Measurements from ENCODE around the gene CFAP99. TPM values are rescaled to one million over a fixed set of nuclear protein-coding genes. Genes with fewer than 3 reads are reported as not detected.
A peak's percentile ranks its signal among the peaks of the same experiment; 100 is the strongest.

CFAP99 gene
- total and polyA plus RNA-seq, 3 donors from 2014 or later: 30.5 to 41.2 (median 40.1) TPM

- WGBS, 2 donors: 0 to 1% methylated on average over 8 of the region's 61 CpGs
- Histone ChIP-seq H3K27me3 (no peaks in the 10 kb centered on the region), H3K27ac (peak overlapping the region in 1 of 2 donors; percentile 46), H3K9me3 (no peaks in the 10 kb centered on the region), H3K36me3 (ENCODE audit: low read depth, missing control alignments) (no peaks in the 10 kb centered on the region), H3K4me3 (peak overlapping the region; percentile 68), H3K4me1 (peaks cover 28% of the 10 kb centered on the region)
- DNase-seq: no peak
- TF ChIP-seq CTCF (IDR thresholded peaks at IDR 0.05): no peak
- no peak for TF ChIP-seq POLR2A (IDR thresholded peaks at IDR 0.05)
- intact Hi-C loops (cut with DNase I; ENCODE audit: low total_unique reads): no loop called here
Measured at GRCh38 chr4:2417226-2417764, 1.5 kb upstream of the CFAP99 start.

DNA sequence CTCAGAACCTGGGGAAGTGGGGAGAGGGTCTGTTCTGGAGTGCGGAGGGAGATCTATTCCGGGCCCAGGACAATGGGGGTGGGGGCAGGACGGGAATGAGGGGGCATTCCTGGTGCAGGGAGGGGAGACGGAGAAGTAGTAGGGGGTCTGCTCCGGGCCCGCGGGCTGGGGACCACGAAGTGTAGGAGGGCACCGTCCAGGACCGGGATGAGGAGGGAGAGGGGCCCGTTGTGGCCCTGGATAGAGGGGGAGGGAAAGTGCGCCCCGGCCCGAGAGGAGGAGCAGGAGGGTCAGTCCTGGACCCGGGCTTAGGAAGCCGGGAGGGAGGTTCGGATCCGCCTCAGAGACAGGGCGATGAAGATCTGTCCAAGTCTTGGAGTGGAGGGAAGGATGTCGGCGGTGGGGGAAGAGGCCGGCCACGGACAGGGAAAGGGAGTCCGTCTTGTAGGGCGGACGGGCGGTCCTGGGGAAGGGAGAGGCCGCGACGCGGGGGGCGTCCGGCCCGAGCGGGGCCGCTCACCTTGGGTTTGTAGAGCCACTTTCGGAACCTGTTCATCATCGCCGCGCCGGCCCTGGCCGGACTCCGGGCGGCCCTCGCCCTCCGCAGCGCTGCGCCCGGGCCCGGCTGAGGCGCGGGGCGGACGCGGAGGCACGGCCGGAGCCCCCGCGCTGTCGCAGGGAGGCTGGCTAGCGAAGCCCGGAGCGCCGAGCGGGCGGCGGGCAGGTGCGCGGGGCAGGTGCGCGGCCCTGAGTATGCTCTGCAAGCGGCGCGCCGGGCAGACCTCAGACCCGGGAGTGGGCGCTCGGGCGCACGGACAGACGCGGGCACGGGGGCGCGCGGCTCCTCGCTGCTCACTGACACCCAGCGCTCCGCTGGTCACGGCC is 748 bp upstream of the CFAP99 start, which contains the start of gene ZFYVE28:
Gene ZFYVE28 (minus strand): TSS at position 881 of the 885 bp plus-strand sequence. CDS start 322 bp downstream, at position 559.
- no peak for DNase-seq
- 0 to 1% methylated on average over 19 to 57 of the region's 90 CpGs for WGBS, 2 donors
- Histone ChIP-seq H3K27ac (no peak within 1 kb of the TSS), H3K4me1 (peaks cover 21% of the 10 kb centered on the region), H3K9me3 (no peaks in the 10 kb centered on the region), H3K36me3 (ENCODE audit: low read depth, missing control alignments) (no peaks in the 10 kb centered on the region), H3K4me3 (peak within 1 kb of the TSS; percentile 68), H3K27me3 (no peaks in the 10 kb centered on the region)
- intact Hi-C loops (cut with DNase I; ENCODE audit: low total_unique reads): no loop called here
- TF ChIP-seq POLR2A (IDR thresholded peaks at IDR 0.05): no peak

- no peak for TF ChIP-seq CTCF (IDR thresholded peaks at IDR 0.05)
- no peak for TF ChIP-seq POLR2A (IDR thresholded peaks at IDR 0.05)
- 21 to 24% methylated on average over 9 of the region's 9 CpGs for WGBS, 2 donors
- Histone ChIP-seq H3K27me3 (no peaks in the 10 kb centered on the region), H3K9me3 (no peaks in the 10 kb centered on the region), H3K36me3 (ENCODE audit: low read depth, missing control alignments) (no peaks in the 10 kb centered on the region), H3K27ac (no peak overlapping the region), H3K4me3 (peak overlapping the region in 1 of 2 donors; percentile 51), H3K4me1 (peaks cover 10% of the 10 kb centered on the region)
- DNase-seq: peak; percentile 77
- intact Hi-C loops (cut with DNase I; ENCODE audit: low total_unique reads): no loop called here
Measured at GRCh38 chr4:2419814-2420213, 1.1 kb downstream of the CFAP99 start.

GRCh38 chr4:2421928-2422327 is 3.2 kb downstream of the CFAP99 start:
- no peaks in the 10 kb centered on the region for H3K9me3 ChIP-seq
- H3K4me3 ChIP-seq: no peak overlapping the region
- H3K27me3 ChIP-seq: no peaks in the 10 kb centered on the region
- intact Hi-C loops (cut with DNase I; ENCODE audit: low total_unique reads): no loop called here
- H3K36me3 ChIP-seq (ENCODE audit: low read depth, missing control alignments): no peaks in the 10 kb centered on the region
- peaks cover 4% of the 10 kb centered on the region for H3K4me1 ChIP-seq
- TF ChIP-seq CTCF (IDR thresholded peaks at IDR 0.05) (no peak), POLR2A (IDR thresholded peaks at IDR 0.05) (no peak)
- no peak overlapping the region for H3K27ac ChIP-seq
- no peak for DNase-seq
- WGBS, 2 donors: 89 to 91% methylated on average over 6 of the region's 6 CpGs

DNA sequence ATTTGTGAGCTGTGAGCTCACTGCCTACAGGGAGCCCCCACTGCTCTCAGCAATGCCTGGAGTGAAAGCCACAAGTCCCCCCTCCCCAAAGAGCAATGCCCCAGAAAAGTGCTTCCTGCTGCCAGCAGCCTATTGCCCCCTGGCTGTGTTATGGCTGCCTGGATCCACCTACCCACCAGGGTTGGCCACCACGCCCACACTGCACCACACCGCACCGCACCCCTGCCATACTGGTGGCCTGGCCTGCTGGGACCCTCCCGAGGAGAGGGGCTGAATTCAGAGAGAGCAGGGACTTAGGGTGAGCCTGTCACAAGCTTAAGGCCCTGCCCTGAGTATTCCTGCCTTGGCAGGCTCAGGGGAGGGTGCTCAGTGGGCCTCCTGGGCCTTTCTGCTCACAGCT is 4.3 kb downstream of the CFAP99 start:
- TF ChIP-seq POLR2A (IDR thresholded peaks at IDR 0.05): no peak
- no peaks in the 10 kb centered on the region for H3K27me3 ChIP-seq
- H3K9me3 ChIP-seq: no peaks in the 10 kb centered on the region
- H3K27ac ChIP-seq: no peak overlapping the region
- H3K4me3 ChIP-seq: no peak overlapping the region
- intact Hi-C loops (cut with DNase I; ENCODE audit: low total_unique reads): no loop called here
- H3K36me3 ChIP-seq (ENCODE audit: low read depth, missing control alignments): no peaks in the 10 kb centered on the region
- no peak for DNase-seq
- WGBS, 2 donors: 94% methylated on average over 4 of the region's 4 CpGs; no CpG with 5 or more reads in 1 of the 2 donors
- peaks cover 4% of the 10 kb centered on the region for H3K4me1 ChIP-seq
